K562 (cell line): ENCODE data around the gene SRPK3. TPM values are rescaled to one million over a fixed set of nuclear protein-coding genes. Genes with fewer than 3 reads are reported as not detected.

ENCODE experiments used
- ARHGAP35 ChIP-seq: fragments of 450-650 bp; IDR thresholded peaks from 2 replicates; pipeline ENCODE4 v1.6.1; 2018; ENCODE audit not compliant: partially characterized antibody
- BRD9 ChIP-seq: fragments of 450-650 bp; IDR thresholded peaks from 2 replicates; pipeline ENCODE4 v1.6.1; 2018; ENCODE audit warnings: low read depth; ENCODE audit not compliant: partially characterized antibody
- CTBP1 ChIP-seq: fragments of 450-650 bp; IDR thresholded peaks from 2 replicates; pipeline ENCODE4 v1.6.1; 2016; ENCODE audit warnings: borderline replicate concordance
- GATA2 ChIP-seq: sonication (generic); formaldehyde crosslinking; IDR thresholded peaks from 2 replicates; pipeline ENCODE4 v1.4.0; 2020; ENCODE audit warnings: mild to moderate bottlenecking, missing genetic modification reagents
- MCM2 ChIP-seq: fragments of 450-650 bp; IDR thresholded peaks from 2 replicates; pipeline ENCODE4 v1.6.1; 2017; ENCODE audit warnings: low read depth, mild to moderate bottlenecking
- NR4A1 ChIP-seq, 2 experiments: fragments of 250-450 bp in 1 of 2; fragments of 450-650 bp in 1 of 2; sonication (Bioruptor Pico) in 1 of 2; IDR thresholded peaks; 2 replicates each; pipeline versions ENCODE4 v1.4.0 to v1.6.1; 2016 to 2020; ENCODE audit warnings: mild to moderate bottlenecking in 2 of 2, missing compliant biosample characterization in 1 of 2, missing genetic modification characterization in 1 of 2, moderate library complexity in 1 of 2
- PHF21A ChIP-seq: fragments of 450-650 bp; IDR thresholded peaks from 2 replicates; pipeline ENCODE4 v1.6.1; 2017; ENCODE audit warnings: low read depth, borderline replicate concordance
- RBM15 ChIP-seq: fragments of 200-400 bp; formaldehyde crosslinking; IDR thresholded peaks from 2 replicates; pipeline ENCODE4 v1.6.1; 2018; ENCODE audit warnings: mild to moderate bottlenecking, low read length, moderate library complexity; ENCODE audit not compliant: insufficient read depth
- RFX5 ChIP-seq: IDR thresholded peaks from 2 replicates; pipeline ENCODE4 v1.6.1; 2011; ENCODE audit warnings: low read depth, mild to moderate bottlenecking, improper control_type of control experiment, low read length
- RUNX1 ChIP-seq: sonication (generic); IDR thresholded peaks from 2 replicates; pipeline ENCODE4 v1.6.1; 2016; ENCODE audit warnings: antibody characterized with exemption, low read depth
- SMARCE1 ChIP-seq: fragments of 450-650 bp; IDR thresholded peaks from 2 replicates; pipeline ENCODE4 v1.7.1; 2016; ENCODE audit warnings: mild to moderate bottlenecking
- STAT5B ChIP-seq: fragments of 250-450 bp; sonication (Bioruptor Pico); IDR thresholded peaks from 2 replicates; pipeline ENCODE4 v1.8.0; 2021; ENCODE audit warnings: mild to moderate bottlenecking, inconsistent platforms
- ZNF263 ChIP-seq: sonication (generic); formaldehyde crosslinking; IDR thresholded peaks from 2 replicates; pipeline ENCODE4 v1.8.0; 2022; ENCODE audit warnings: mild to moderate bottlenecking, missing genetic modification reagents, borderline replicate concordance
- ZNF766 ChIP-seq: fragments of 200-800 bp; sonication (Bioruptor generic); conservative IDR thresholded peaks from 2 replicates; pipeline ENCODE4 v1.6.1; 2016; ENCODE audit warnings: missing genetic modification characterization, missing compliant biosample characterization
- polyA plus RNA-seq, 8 experiments: library from polyadenylated mRNA; depleted of rRNA in 4 of 8; stranded (reverse) in 5 of 8; unstranded in 3 of 8; fragments of >200 nt; fragmentation: Nextera tagmentation in 2 of 8; fragmentation: Illumina TruSeq in 1 of 8; extraction: Ambion mirVana in 2 of 8; extraction: Trizol in 1 of 8; gene quantifications; 2 replicates each; pipeline versions ENCODE4 v1.2.1 to v1.2.3, GENCODE V29; 2011 to 2014; ENCODE audit warnings: inconsistent platforms in 1 of 8, missing spikeins in 1 of 8
- total RNA-seq, 7 experiments: library from RNA; depleted of rRNA in 6 of 7; stranded (reverse); fragments of >200 nt in 6 of 7; fragmentation: Illumina TruSeq in 2 of 7; extraction: Trizol in 2 of 7; gene quantifications; 2 replicates each; pipeline versions ENCODE4 v1.2.1 to v1.2.3, GENCODE V29; 2011 to 2021; ENCODE audit warnings: low replicate concordance in 1 of 7
- TF ChIP-seq, protein P1 (sequence below): fragments of 450-650 bp; IDR thresholded peaks from 2 replicates; pipeline ENCODE4 v1.6.1; 2016; ENCODE audit warnings: borderline replicate concordance
- TF ChIP-seq, protein P2 (sequence below): fragments of 450-650 bp; IDR thresholded peaks from 2 replicates; pipeline ENCODE4 v1.6.1; 2017; ENCODE audit warnings: antibody characterized with exemption, mild to moderate bottlenecking
- TF ChIP-seq, protein P3 (sequence below), 2 experiments: fragments of 450-650 bp in 1 of 2; sonication (generic) in 1 of 2; formaldehyde crosslinking; conservative IDR thresholded peaks; 2 replicates each; pipeline versions ENCODE4 v1.4.0 to v1.8.1; 2020 to 2022; ENCODE audit warnings: mild to moderate bottlenecking in 1 of 2, missing genetic modification reagents in 1 of 2
- TF ChIP-seq, protein P4 (sequence below), 2 experiments: IDR thresholded peaks; 2 replicates each; pipeline ENCODE4 v1.6.1; 2011; ENCODE audit warnings: borderline replicate concordance in 1 of 2, control low read depth in 1 of 2, low read depth in 1 of 2, low read length in 1 of 2, mild to moderate bottlenecking in 1 of 2, mixed read lengths in 1 of 2, moderate library complexity in 1 of 2; ENCODE audit not compliant: insufficient read depth in 1 of 2, insufficient read length in 1 of 2, poor library complexity in 1 of 2, severe bottlenecking in 1 of 2; ENCODE audit errors: extremely low read depth in 1 of 2

The SRPK3 gene
- total and polyA plus RNA-seq, 9 of the 15 experiments (the other 6 are each of a cell fraction or from before 2014, with no cell fraction given), result 0.01 to 0.09 (median 0.04) TPM; not detected in 2

DNA sequence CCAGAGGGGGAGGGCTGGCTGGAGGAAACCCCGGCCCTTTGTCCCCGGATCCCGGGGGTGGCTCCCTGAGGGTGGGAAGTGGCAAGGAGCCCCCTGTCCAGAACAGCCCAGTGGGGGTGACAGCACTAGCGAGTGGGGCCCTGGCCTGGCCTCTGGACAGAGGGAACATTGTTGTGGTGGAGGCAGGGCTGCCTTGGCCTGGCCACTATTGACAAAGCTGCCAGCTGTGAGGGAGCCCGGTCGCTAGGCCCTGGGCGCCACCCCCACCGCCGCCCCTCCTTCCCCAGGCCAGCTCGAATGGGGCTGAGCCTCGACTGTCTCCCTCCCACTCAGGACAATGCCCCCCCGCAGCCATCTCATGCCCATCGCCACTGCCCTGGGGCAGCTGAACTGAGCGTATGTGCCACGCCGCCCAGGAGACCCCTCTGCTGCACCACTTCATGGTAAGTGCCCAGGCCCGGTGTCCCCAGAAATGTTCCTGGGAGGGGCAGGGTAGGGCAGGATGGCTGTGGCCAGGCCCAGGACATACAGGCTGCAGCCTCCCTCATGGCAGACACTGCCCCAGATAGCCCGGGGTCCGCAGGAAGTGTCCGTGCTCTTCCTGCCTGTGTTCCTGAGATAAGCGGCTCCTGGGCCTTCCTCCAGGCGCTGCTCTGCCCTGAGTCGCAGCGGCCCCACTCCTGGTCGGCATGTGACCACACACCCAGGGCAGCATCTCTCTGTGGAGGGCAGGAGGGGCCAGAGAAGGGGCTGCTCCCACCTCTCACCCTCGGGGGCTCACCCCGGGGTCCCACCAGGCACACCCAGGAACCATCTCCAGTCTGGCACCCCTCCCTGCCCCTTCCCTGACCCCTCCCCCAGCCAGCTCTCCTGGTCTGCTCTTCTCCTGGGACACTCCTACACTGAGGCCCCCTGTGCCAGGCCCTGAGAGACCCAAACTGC, 15.4 kb upstream of the SRPK3 start (continued):
- TF ChIP-seq, protein P1, sequence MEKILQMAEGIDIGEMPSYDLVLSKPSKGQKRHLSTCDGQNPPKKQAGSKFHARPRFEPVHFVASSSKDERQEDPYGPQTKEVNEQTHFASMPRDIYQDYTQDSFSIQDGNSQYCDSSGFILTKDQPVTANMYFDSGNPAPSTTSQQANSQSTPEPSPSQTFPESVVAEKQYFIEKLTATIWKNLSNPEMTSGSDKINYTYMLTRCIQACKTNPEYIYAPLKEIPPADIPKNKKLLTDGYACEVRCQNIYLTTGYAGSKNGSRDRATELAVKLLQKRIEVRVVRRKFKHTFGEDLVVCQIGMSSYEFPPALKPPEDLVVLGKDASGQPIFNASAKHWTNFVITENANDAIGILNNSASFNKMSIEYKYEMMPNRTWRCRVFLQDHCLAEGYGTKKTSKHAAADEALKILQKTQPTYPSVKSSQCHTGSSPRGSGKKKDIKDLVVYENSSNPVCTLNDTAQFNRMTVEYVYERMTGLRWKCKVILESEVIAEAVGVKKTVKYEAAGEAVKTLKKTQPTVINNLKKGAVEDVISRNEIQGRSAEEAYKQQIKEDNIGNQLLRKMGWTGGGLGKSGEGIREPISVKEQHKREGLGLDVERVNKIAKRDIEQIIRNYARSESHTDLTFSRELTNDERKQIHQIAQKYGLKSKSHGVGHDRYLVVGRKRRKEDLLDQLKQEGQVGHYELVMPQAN, result no peak; the same call in 1 of the 2 replicates
- TF ChIP-seq BRD9 (no peak), SMARCE1 (peak; percentile 75; the same call in 1 of the 2 replicates), STAT5B (no peak), CTBP1 (peak; percentile 62; the same call in 1 of the 2 replicates), ZNF263 (peak; percentile 53; the same call in 1 of the 2 replicates), PHF21A (no peak), ZNF766 (peak; percentile 51; the same call in 1 of the 2 replicates), RUNX1 (peak; percentile 78; the same call in 1 of the 2 replicates), RBM15 (no peak), RFX5 (no peak), NR4A1 (CRISPR knock-in tag; IDR thresholded peaks at IDR 0.05) (no peak), NR4A1 (tag; IDR thresholded peaks at IDR 0.05) (peak; percentile 68; the same call in 1 of the 2 replicates), MCM2 (no peak), GATA2 (CRISPR knock-in tag) (peak; percentile 92), ARHGAP35 (no peak)
- TF ChIP-seq, protein P2, sequence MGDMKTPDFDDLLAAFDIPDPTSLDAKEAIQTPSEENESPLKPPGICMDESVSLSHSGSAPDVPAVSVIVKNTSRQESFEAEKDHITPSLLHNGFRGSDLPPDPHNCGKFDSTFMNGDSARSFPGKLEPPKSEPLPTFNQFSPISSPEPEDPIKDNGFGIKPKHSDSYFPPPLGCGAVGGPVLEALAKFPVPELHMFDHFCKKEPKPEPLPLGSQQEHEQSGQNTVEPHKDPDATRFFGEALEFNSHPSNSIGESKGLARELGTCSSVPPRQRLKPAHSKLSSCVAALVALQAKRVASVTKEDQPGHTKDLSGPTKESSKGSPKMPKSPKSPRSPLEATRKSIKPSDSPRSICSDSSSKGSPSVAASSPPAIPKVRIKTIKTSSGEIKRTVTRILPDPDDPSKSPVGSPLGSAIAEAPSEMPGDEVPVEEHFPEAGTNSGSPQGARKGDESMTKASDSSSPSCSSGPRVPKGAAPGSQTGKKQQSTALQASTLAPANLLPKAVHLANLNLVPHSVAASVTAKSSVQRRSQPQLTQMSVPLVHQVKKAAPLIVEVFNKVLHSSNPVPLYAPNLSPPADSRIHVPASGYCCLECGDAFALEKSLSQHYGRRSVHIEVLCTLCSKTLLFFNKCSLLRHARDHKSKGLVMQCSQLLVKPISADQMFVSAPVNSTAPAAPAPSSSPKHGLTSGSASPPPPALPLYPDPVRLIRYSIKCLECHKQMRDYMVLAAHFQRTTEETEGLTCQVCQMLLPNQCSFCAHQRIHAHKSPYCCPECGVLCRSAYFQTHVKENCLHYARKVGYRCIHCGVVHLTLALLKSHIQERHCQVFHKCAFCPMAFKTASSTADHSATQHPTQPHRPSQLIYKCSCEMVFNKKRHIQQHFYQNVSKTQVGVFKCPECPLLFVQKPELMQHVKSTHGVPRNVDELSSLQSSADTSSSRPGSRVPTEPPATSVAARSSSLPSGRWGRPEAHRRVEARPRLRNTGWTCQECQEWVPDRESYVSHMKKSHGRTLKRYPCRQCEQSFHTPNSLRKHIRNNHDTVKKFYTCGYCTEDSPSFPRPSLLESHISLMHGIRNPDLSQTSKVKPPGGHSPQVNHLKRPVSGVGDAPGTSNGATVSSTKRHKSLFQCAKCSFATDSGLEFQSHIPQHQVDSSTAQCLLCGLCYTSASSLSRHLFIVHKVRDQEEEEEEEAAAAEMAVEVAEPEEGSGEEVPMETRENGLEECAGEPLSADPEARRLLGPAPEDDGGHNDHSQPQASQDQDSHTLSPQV, result peak; percentile 96
- TF ChIP-seq, protein P3, sequence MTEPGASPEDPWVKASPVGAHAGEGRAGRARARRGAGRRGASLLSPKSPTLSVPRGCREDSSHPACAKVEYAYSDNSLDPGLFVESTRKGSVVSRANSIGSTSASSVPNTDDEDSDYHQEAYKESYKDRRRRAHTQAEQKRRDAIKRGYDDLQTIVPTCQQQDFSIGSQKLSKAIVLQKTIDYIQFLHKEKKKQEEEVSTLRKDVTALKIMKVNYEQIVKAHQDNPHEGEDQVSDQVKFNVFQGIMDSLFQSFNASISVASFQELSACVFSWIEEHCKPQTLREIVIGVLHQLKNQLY (CRISPR knock-in tag; conservative IDR thresholded peaks at IDR 0.05), result no peak
- TF ChIP-seq, protein P4, sequence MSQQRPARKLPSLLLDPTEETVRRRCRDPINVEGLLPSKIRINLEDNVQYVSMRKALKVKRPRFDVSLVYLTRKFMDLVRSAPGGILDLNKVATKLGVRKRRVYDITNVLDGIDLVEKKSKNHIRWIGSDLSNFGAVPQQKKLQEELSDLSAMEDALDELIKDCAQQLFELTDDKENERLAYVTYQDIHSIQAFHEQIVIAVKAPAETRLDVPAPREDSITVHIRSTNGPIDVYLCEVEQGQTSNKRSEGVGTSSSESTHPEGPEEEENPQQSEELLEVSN (IDR thresholded peaks at IDR 0.05; ENCODE audit: borderline replicate concordance in 1 of 2, extremely low read depth in 1 of 2, insufficient read depth in 1 of 2, insufficient read length in 1 of 2, low read depth in 1 of 2, low read length in 1 of 2, poor library complexity in 1 of 2, severe bottlenecking in 1 of 2), result peak; percentile 51 to 62
